GM12874 (cell line): Measurements from ENCODE around the gene SCN4A.

ENCODE experiments used
- TF ChIP-seq, protein P1 (sequence below): IDR thresholded peaks from 2 replicates; pipeline ENCODE4 v1.5.1; 2011; ENCODE audit warnings: low read depth, mild to moderate bottlenecking, control low read depth, low read length, moderate library complexity; ENCODE audit not compliant: insufficient read depth

The SCN4A gene

DNA sequence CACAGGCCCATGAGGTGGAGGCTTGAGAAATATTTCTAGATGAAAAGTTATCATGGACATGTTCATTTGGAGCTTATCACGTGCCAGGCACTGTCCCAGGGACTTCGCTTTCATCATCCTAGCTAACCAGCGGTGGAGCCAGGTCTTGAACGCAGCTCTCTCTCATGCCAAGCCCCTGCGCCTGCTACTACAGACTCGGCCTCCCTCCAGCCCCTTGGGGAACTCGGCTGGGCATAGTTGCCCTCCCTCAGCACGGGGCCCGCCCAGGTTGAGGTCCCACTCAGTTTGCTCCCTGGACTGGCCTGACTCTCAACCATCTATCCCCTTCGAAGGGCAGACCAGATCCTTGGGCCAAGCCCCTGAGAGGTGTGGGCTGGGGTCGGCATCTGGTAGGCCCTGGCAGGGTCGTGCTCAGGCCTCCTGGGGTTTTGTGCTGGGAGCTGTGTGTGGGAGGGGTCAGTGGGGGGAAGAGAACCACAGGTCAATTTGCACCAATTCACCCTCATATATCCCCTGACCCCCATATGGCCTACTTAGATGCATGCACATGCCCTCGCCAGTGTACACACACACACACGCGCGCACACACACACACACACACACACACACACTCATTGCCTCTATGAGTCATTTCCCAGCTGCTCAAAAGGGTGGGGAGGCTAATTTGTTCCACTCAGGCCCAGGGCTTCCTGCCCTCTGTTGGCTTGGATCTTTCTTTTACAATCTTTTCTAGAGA, 12.1 kb upstream of the SCN4A start:
- TF ChIP-seq, protein P1, sequence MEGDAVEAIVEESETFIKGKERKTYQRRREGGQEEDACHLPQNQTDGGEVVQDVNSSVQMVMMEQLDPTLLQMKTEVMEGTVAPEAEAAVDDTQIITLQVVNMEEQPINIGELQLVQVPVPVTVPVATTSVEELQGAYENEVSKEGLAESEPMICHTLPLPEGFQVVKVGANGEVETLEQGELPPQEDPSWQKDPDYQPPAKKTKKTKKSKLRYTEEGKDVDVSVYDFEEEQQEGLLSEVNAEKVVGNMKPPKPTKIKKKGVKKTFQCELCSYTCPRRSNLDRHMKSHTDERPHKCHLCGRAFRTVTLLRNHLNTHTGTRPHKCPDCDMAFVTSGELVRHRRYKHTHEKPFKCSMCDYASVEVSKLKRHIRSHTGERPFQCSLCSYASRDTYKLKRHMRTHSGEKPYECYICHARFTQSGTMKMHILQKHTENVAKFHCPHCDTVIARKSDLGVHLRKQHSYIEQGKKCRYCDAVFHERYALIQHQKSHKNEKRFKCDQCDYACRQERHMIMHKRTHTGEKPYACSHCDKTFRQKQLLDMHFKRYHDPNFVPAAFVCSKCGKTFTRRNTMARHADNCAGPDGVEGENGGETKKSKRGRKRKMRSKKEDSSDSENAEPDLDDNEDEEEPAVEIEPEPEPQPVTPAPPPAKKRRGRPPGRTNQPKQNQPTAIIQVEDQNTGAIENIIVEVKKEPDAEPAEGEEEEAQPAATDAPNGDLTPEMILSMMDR: no peak

DNA sequence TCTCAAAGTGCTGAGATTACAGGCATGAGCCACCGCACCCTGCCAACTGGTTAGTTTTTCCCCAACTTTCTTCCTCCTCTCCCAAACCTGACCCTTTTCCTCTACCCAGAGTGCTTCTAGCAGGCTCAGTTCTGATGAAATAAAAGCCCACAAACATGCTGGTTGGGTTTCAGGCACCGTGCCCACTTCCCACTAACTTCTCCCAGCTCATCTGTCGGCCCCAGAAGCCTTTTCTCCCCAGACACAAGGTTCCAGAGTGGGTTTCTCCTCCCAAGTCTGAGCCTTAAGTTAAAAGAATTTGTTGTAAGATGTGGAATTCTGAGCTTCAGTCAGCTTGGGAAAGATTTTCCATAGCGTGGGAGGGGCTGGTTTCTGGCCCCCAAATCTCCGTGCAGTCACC, 11.5 kb upstream of the SCN4A start:
- TF ChIP-seq, protein P1: no peak

DNA sequence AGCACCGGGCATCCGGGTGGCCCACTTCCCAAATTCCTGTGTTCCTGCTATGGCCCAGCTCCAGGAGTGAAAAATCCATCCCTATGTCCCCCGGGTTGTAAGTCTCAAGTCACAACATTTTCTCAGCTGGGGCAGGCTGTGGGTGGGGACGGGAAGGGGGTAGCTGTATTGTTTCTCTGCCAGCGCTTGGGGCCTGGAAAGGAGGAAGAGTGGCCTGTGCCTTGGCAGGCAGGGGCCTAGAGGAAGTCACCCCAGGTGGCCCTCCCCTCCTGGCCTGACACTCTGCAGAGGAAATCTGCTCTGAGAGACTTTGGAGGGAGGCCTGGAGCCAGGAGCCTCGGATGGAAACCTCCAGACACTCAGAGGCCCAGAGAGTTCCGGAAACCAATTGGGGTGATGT, 10.6 kb upstream of the SCN4A start:
- TF ChIP-seq, protein P1: no peak

DNA sequence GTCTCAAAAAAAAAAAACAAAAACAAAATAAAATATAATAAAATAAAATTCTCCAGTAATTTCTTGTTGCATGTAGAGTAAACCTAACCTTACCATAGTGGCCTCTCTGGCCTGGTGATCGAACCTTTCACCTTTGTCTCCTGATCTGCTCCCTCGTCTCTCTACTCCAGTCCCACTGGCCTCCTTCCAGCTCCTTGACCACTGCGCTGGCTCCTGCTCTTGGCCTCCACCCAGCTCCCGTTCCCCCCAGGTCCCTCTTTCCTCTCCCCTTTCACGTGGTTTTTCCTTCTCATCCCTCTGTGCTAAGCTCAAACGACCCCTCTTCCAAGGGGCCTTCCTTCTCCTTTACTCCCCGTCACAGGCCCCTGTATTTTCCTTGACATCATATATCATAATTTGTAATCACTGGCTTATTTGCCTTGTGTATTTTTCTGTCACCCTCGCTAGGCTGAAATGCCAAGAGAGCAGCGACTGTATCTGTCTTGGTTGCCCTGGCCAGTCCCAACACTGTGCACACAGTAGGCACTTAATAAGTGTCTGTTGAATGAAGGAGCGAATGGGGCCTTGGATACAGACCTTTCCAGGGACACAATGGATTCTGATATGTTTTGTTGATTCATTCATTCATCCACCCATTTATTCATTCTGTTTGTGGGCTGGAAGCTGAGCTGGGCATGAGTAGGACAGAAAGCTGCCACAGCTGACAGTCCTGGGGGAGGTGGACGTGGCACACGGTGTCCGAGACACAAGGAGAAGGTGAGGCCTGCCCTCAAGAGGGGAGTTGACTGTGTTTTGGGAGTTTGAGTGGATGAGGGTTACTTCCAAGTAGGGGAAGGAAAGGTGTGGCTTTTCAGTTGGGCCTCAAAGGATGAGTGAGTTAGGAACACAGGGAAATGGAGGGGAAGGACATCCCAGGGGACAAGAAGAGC, 5.8 kb upstream of the SCN4A start:
- TF ChIP-seq, protein P1: no peak

DNA sequence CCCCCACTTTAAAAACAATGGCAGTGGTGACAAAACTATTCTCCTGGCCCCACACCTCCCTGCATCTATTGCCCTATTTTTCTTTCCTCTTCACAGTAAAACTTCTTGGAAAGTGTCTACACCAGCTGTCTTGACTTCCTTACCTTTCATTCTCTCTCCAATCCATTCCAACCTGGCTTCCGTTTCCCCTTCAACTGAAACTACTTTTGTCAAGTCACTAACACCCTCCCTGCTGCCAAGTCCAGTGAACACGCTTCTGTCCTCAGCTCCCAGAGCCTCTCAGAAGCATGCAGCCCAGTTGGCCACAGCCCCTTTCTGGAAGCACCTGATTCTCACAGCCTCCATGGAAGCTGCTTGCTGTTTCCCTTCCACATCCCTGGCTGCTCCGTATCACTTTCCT, 4.0 kb upstream of the SCN4A start:
- TF ChIP-seq, protein P1: no peak

DNA sequence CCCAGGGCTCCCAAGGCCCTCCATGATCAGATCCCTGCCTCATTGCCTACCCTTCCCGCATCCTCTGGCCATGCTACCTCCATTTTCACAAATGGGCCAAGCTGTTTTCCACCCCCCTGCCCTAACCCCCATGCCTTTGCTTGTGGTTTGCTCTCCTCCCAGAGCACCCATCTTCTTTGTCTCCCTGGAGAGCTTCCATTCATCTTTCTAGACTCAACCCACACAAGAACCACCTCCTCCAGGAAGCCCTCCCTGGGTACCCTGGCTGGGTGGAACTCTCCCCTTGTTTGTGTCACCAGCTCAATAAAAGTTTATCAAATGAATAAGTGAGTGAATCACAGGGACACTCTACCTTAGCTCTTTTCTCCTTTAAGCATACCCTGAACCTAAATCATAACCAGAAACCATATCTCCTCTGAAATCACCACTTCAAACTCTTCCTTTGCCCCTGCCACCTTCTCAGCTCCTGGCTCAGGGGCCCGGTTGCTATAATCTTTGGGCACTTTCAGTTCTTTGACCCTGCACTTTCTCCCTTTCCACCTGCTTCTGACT, 2.9 kb upstream of the SCN4A start:
- TF ChIP-seq, protein P1: no peak

DNA sequence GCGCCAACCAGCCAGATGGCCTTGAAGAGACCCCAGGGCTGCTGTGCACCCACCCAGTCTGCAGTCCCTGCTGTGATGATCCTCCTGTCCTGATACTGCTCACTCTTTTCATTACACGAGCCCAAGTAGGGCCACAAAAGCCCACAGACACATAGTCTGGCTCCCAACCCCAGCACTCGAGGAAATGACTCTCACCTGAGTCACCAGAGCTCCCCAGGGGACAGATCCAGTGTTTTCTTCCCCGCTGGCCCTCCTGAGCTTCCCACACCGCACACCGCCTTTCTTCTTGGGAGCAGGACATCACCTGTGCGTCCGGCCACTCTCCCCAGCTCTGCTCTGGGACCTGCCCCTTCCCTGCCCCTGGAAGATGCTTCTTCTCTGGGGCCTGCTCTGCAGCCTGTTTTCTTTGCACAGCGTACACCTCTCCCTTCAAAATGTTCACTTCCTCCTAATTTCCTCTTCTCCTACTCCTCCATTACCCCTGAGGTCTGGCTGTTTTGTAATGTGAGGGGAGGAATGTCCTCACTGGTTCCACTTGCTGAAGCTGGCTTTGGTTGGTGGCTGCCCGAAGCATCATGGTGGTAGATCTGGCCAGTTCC, 2.0 kb upstream of the SCN4A start:
- TF ChIP-seq, protein P1: no peak
